C4-2B (cell line): ENCODE measurements around the gene FMNL3.

Experiments used
- ZFX ChIP-seq: fragments of 450-650 bp; IDR thresholded peaks from 2 replicates; pipeline ENCODE4 v1.6.1; 2017
- TF ChIP-seq, protein P1 (sequence below): fragments of 450-650 bp; conservative IDR thresholded peaks from 2 replicates; pipeline ENCODE4 v1.5.1; 2017; ENCODE audit warnings: mild to moderate bottlenecking

DNA sequence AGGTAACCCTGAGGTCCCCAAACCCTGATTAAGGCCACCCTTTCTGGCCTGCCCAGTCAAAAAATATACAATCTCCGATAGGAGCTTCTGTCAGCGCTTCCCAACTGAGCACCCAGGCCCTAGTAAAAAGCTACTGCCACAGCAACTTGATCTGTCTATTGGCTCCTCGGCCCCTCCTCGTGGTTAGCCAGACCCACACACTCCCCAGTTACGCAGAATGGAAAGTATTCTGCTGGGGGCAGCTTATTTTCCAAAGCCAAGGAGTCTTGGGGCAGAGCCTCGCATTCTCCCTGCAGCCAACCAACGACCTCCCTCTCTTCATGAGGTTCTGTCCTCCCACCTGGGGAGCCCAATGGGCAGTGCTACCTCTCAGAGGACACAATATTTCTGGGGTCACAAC, 32.1 kb downstream of the FMNL3 start:
- TF ChIP-seq, protein P1, sequence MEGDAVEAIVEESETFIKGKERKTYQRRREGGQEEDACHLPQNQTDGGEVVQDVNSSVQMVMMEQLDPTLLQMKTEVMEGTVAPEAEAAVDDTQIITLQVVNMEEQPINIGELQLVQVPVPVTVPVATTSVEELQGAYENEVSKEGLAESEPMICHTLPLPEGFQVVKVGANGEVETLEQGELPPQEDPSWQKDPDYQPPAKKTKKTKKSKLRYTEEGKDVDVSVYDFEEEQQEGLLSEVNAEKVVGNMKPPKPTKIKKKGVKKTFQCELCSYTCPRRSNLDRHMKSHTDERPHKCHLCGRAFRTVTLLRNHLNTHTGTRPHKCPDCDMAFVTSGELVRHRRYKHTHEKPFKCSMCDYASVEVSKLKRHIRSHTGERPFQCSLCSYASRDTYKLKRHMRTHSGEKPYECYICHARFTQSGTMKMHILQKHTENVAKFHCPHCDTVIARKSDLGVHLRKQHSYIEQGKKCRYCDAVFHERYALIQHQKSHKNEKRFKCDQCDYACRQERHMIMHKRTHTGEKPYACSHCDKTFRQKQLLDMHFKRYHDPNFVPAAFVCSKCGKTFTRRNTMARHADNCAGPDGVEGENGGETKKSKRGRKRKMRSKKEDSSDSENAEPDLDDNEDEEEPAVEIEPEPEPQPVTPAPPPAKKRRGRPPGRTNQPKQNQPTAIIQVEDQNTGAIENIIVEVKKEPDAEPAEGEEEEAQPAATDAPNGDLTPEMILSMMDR, result no peak
- TF ChIP-seq ZFX, result no peak
